ENCODE data around the gene LRRC41. TPM values are rescaled to one million over a fixed set of nuclear protein-coding genes. Genes with fewer than 3 reads are reported as not detected.

Gene LRRC41
- polyA plus RNA-seq, 1 donor from 2014 or later, result 52.9 TPM

DNA sequence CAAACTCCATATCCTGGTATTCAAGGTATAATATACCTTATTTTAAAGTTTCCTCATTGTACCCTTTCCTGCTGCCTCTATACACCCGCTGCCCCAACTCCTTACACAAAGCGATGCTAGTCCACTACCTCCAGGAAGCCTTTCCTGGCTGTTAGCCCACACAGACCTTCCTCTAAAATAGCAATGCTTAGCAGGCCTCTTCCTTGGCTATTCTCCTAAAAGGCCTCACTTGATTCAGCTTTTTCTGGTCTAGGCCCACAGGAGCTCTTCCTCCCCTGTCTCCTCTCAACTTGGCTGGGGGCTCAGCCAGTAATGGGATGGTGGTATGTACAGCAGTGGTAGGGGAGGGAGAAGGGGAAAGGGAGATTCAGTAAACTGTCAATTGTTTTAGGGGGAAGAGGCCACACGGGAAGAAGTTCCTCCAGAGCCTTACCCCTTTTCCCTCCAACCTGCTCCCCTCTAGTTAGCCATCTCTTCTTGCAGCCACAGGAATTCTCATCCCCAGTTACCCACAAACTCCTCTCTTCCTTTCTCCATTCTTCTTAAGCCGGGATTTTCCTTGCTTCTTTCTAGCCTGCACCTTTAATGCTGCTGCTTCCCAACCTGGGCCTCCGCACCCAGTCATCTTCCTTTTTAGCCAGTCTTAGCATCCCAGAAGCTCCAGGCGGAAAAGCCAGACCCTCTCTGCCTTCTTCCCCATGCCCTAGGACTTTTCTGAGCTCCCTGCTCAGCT, 2.6 kb downstream of the LRRC41 start:
- TF ChIP-seq RAD21 (conservative IDR thresholded peaks at IDR 0.05) (no peak), POLR2AphosphoS5 (IDR thresholded peaks at IDR 0.05) (no peak), CTCF (IDR thresholded peaks at IDR 0.05; ENCODE audit: poor library complexity, severe bottlenecking) (no peak), SMC3 (conservative IDR thresholded peaks at IDR 0.05; ENCODE audit: poor library complexity) (no peak), EP300 (conservative IDR thresholded peaks at IDR 0.05; ENCODE audit: poor library complexity, severe bottlenecking) (no peak)
- Histone ChIP-seq H3K79me2 (replicated peaks; ENCODE audit: insufficient read depth, low read length) (peaks cover 65% of the 10 kb centered on the region), H3K4me3 (ENCODE audit: low read length) (peak overlapping the region; percentile 99), H3K36me3 (ENCODE audit: insufficient read depth, low read length) (peaks cover 12% of the 10 kb centered on the region), H4K20me1 (ENCODE audit: insufficient read depth) (no peaks in the 10 kb centered on the region), H3K9ac (ENCODE audit: low read length) (peak overlapping the region; percentile 99), H3K27ac (ENCODE audit: low read length) (peak overlapping the region; percentile 93), H3F3A (ENCODE audit: insufficient read depth, low read length, poor library complexity, severe bottlenecking) (no peaks in the 10 kb centered on the region), H3K27me3 (ENCODE audit: insufficient read depth, low read depth, low read length) (no peaks in the 10 kb centered on the region), H2AFZ (ENCODE audit: low read depth, low read length) (no peak overlapping the region), H3K9me2 (ENCODE audit: insufficient read depth, low read length) (no peaks in the 10 kb centered on the region), H3K4me2 (ENCODE audit: low read length) (peak overlapping the region; percentile 82), H3K9me3 (ENCODE audit: low read length) (no peaks in the 10 kb centered on the region)

GRCh38 chr1:46298387-46298786, 5.0 kb downstream of the LRRC41 start:
- H3K36me3 ChIP-seq (ENCODE audit: insufficient read depth, low read length), result peaks cover 15% of the 10 kb centered on the region
- H4K20me1 ChIP-seq (ENCODE audit: insufficient read depth), result no peaks in the 10 kb centered on the region
- H3K9ac ChIP-seq (ENCODE audit: low read length), result no peak overlapping the region
- H3K79me2 ChIP-seq (replicated peaks; ENCODE audit: insufficient read depth, low read length), result peaks cover 45% of the 10 kb centered on the region
- H3K4me2 ChIP-seq (ENCODE audit: low read length), result no peak overlapping the region
- no peak overlapping the region for H3K4me3 ChIP-seq (ENCODE audit: low read length)
- H2AFZ ChIP-seq (ENCODE audit: low read depth, low read length), result no peak overlapping the region
- no peaks in the 10 kb centered on the region for H3K9me2 ChIP-seq (ENCODE audit: insufficient read depth, low read length)
- H3K27me3 ChIP-seq (ENCODE audit: insufficient read depth, low read depth, low read length), result no peaks in the 10 kb centered on the region
- H3F3A ChIP-seq (ENCODE audit: insufficient read depth, low read length, poor library complexity, severe bottlenecking), result no peaks in the 10 kb centered on the region
- no peaks in the 10 kb centered on the region for H3K9me3 ChIP-seq (ENCODE audit: low read length)
- no peak for TF ChIP-seq SMC3 (conservative IDR thresholded peaks at IDR 0.05; ENCODE audit: poor library complexity)
- TF ChIP-seq MXI1 (conservative IDR thresholded peaks at IDR 0.05; ENCODE audit: poor library complexity, severe bottlenecking), result no peak
- no peak for TF ChIP-seq TAF1 (IDR thresholded peaks at IDR 0.05; ENCODE audit: low read depth)
- TF ChIP-seq RAD21 (conservative IDR thresholded peaks at IDR 0.05), result no peak
- no peak for TF ChIP-seq EP300 (conservative IDR thresholded peaks at IDR 0.05; ENCODE audit: poor library complexity, severe bottlenecking)
- TF ChIP-seq, protein P1, sequence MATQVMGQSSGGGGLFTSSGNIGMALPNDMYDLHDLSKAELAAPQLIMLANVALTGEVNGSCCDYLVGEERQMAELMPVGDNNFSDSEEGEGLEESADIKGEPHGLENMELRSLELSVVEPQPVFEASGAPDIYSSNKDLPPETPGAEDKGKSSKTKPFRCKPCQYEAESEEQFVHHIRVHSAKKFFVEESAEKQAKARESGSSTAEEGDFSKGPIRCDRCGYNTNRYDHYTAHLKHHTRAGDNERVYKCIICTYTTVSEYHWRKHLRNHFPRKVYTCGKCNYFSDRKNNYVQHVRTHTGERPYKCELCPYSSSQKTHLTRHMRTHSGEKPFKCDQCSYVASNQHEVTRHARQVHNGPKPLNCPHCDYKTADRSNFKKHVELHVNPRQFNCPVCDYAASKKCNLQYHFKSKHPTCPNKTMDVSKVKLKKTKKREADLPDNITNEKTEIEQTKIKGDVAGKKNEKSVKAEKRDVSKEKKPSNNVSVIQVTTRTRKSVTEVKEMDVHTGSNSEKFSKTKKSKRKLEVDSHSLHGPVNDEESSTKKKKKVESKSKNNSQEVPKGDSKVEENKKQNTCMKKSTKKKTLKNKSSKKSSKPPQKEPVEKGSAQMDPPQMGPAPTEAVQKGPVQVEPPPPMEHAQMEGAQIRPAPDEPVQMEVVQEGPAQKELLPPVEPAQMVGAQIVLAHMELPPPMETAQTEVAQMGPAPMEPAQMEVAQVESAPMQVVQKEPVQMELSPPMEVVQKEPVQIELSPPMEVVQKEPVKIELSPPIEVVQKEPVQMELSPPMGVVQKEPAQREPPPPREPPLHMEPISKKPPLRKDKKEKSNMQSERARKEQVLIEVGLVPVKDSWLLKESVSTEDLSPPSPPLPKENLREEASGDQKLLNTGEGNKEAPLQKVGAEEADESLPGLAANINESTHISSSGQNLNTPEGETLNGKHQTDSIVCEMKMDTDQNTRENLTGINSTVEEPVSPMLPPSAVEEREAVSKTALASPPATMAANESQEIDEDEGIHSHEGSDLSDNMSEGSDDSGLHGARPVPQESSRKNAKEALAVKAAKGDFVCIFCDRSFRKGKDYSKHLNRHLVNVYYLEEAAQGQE (IDR thresholded peaks at IDR 0.05; ENCODE audit: borderline replicate concordance), result no peak
- TF ChIP-seq EZH2 (IDR thresholded peaks at IDR 0.05; ENCODE audit: borderline replicate concordance, insufficient read depth, low read length, poor library complexity, severe bottlenecking), result no peak
- no peak for TF ChIP-seq CTCF (IDR thresholded peaks at IDR 0.05; ENCODE audit: poor library complexity, severe bottlenecking)
- no peak for TF ChIP-seq POLR2AphosphoS5 (IDR thresholded peaks at IDR 0.05)
- no peak overlapping the region for H3K27ac ChIP-seq (ENCODE audit: low read length)

Data from neural cell (in vitro differentiated cells).